Measurements from ENCODE around the gene ERC2. TPM values are rescaled to one million over a fixed set of nuclear protein-coding genes. Genes with fewer than 3 reads are reported as not detected.

Gene ERC2
- total RNA-seq, 2 donors from 2014 or later, result 16.1 to 22.8 TPM

GRCh38 chr3:55489798-55490132, 978.5 kb downstream of the ERC2 start:
- Histone ChIP-seq H3K27ac (ENCODE audit: low read depth, low read length) (no peak overlapping the region), H3K9me3 (ENCODE audit: control insufficient read depth, low read length) (no peaks in the 10 kb centered on the region), H3K9ac (ENCODE audit: extremely low read depth, low read length, poor library complexity, severe bottlenecking) (no peak overlapping the region), H3K4me3 (ENCODE audit: low read length) (peak overlapping the region; percentile 81), H3K36me3 (ENCODE audit: control insufficient read depth, insufficient read depth, low read length) (no peaks in the 10 kb centered on the region), H3K27me3 (ENCODE audit: control insufficient read depth, insufficient read depth, low read length, poor library complexity, severe bottlenecking) (peaks cover 81% of the 10 kb centered on the region), H3K4me1 (ENCODE audit: control insufficient read depth, insufficient read depth, low read length) (no peaks in the 10 kb centered on the region)
- Mint-ChIP-seq H3K27ac (no peak overlapping the region), H3K4me1 (peaks cover 31% of the 10 kb centered on the region), H3K27me3 (ENCODE audit: insufficient read depth) (peaks cover 84% of the 10 kb centered on the region), H3K36me3 (ENCODE audit: low read depth) (no peaks in the 10 kb centered on the region), H3K9me3 (no peaks in the 10 kb centered on the region), H3K4me3 (peak overlapping the region; percentile 64)
- TF ChIP-seq CTCF (conservative IDR thresholded peaks at IDR 0.05), result no peak
- WGBS, 2 experiments (ENCODE audit: insufficient coverage in 1 of 2, insufficient read length in 1 of 2), result 13 to 23% methylated on average over 6 to 17 of the region's 17 CpGs
- DNase-seq, result peak; percentile 82

- no peak overlapping the region for H3K9ac ChIP-seq (ENCODE audit: extremely low read depth, low read length, poor library complexity, severe bottlenecking)
- Mint-ChIP-seq H3K27me3 (ENCODE audit: insufficient read depth) (peaks cover 93% of the 10 kb centered on the region), H3K27ac (no peak overlapping the region)
Measured at GRCh38 chr3:55488398-55489055, 979.7 kb downstream of the ERC2 start.

GRCh38 chr3:55487381-55488241, 980.7 kb downstream of the ERC2 start:
- DNase-seq, result peak; percentile 78
- H3K9ac ChIP-seq (ENCODE audit: extremely low read depth, low read length, poor library complexity, severe bottlenecking), result peak overlapping the region; percentile 32
- peaks cover 93% of the 10 kb centered on the region for H3K27me3 Mint-ChIP-seq (ENCODE audit: insufficient read depth)
- no peak for TF ChIP-seq CTCF (conservative IDR thresholded peaks at IDR 0.05)
- no peak overlapping the region for H3K27ac Mint-ChIP-seq
- H3K9me3 Mint-ChIP-seq, result no peaks in the 10 kb centered on the region
- H3K36me3 ChIP-seq (ENCODE audit: control insufficient read depth, insufficient read depth, low read length), result no peaks in the 10 kb centered on the region
- peak overlapping the region; percentile 81 for H3K4me3 ChIP-seq (ENCODE audit: low read length)
- H3K36me3 Mint-ChIP-seq (ENCODE audit: low read depth), result no peaks in the 10 kb centered on the region
- peaks cover 93% of the 10 kb centered on the region for H3K27me3 ChIP-seq (ENCODE audit: control insufficient read depth, insufficient read depth, low read length, poor library complexity, severe bottlenecking)
- peaks cover 49% of the 10 kb centered on the region for H3K4me1 Mint-ChIP-seq
- H3K4me3 Mint-ChIP-seq, result peak overlapping the region; percentile 64
- H3K4me1 ChIP-seq (ENCODE audit: control insufficient read depth, insufficient read depth, low read length), result no peaks in the 10 kb centered on the region
- no peak overlapping the region for H3K27ac ChIP-seq (ENCODE audit: low read depth, low read length)
- H3K9me3 ChIP-seq (ENCODE audit: control insufficient read depth, low read length), result no peaks in the 10 kb centered on the region
- WGBS, 2 experiments (ENCODE audit: insufficient coverage in 1 of 2, insufficient read length in 1 of 2), result 0% methylated on average over 18 to 71 of the region's 71 CpGs

More at GRCh38 chr3:55488398-55489055, 979.7 kb downstream of the ERC2 start:
- 3 to 4% methylated on average over 12 to 30 of the region's 30 CpGs for WGBS, 2 experiments (ENCODE audit: insufficient coverage in 1 of 2, insufficient read length in 1 of 2)
- Mint-ChIP-seq H3K9me3 (no peaks in the 10 kb centered on the region), H3K4me1 (peaks cover 40% of the 10 kb centered on the region), H3K4me3 (peak overlapping the region; percentile 64), H3K36me3 (ENCODE audit: low read depth) (no peaks in the 10 kb centered on the region)
- TF ChIP-seq CTCF (conservative IDR thresholded peaks at IDR 0.05), result no peak
- Histone ChIP-seq H3K36me3 (ENCODE audit: control insufficient read depth, insufficient read depth, low read length) (no peaks in the 10 kb centered on the region), H3K4me3 (ENCODE audit: low read length) (peak overlapping the region; percentile 81), H3K27ac (ENCODE audit: low read depth, low read length) (no peak overlapping the region), H3K27me3 (ENCODE audit: control insufficient read depth, insufficient read depth, low read length, poor library complexity, severe bottlenecking) (peaks cover 93% of the 10 kb centered on the region), H3K4me1 (ENCODE audit: control insufficient read depth, insufficient read depth, low read length) (no peaks in the 10 kb centered on the region), H3K9me3 (ENCODE audit: control insufficient read depth, low read length) (no peaks in the 10 kb centered on the region)
- peak; percentile 81 for DNase-seq
